Central memory CD4-positive, alpha-beta T cell (primary cell): ENCODE results near the gene ZMYM4.
"Not testable (repeated sequence)": the region's sequence is repeated elsewhere in the genome, so short reads cannot be mapped to it uniquely, and the experiment has no call there.

Source experiments
- DNase-seq: peaks from one replicate; pipeline ENCODE4 v3.0.0; 2022

ZMYM4 gene

DNA sequence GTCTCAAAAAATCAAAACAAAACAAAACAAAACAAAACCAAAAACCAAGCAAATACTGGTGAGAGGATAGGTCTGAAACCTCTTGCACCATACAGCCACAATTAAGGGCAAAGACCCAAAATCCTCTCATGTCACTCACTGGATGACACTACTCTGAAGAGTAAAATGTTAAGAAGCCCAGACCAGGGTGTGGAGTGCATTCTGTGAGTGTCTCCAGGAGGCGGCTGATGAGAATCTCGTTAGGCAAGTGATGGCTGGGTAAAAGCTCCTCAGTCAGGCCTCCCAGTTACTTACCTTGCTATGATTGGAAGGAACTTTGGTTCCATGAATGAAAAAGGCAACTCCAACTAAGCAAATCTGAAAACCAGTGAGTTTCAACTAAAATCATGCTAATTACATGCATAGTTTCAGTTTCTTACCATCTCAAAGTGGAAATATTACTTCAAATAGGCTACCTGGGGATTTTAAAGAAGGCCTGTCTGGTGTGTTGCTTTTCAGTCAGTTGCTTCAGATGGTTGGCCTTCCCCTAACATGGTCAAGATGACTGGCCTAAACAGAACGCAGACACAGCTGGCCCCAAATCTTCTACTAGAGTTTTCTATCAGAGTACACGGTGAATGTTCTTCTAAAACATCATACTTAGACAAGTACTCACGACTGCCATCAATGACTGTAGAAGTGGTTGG lies 193.6 kb downstream of the ZMYM4 start:
- DNase-seq, result no peak

DNA sequence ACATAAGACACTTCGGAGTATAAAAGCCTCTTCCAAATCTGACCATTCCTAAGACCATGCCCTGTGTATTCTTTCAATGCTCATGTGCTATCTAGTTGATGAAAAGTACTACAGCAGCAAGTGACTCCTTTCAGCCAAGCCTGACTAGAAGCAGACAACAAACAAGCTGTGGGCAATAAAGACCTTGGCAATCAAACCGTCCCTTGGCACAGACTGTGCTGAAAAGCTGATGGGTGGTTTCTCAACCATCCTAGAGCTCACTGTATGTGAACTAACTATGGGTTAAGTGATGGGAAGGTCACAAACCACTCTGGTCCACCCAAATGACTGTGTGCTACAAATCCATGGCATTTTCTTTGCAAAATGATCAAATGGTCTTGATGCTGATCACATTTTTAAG lies 194.7 kb downstream of the ZMYM4 start:
- DNase-seq, result no peak

DNA sequence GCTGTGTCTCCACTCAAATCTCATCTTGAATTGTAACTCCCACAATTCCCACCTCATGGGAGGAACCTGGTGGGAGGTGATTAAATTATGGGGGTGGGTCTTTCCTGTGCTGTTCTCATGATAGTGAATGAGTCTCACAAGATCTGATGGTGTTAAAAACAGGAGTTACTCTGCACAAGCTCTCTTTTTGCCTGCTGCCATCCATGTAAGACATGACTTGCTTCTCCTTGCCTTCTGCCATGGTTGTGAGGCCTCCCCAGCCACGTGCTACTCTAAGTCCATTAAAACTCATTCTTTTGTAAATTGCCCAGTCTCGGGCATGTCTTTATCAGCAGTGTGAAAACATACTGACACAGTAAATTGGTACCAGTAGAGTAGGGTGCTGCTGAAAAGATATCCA lies 195.2 kb downstream of the ZMYM4 start:
- not testable (repeated sequence) for DNase-seq

DNA sequence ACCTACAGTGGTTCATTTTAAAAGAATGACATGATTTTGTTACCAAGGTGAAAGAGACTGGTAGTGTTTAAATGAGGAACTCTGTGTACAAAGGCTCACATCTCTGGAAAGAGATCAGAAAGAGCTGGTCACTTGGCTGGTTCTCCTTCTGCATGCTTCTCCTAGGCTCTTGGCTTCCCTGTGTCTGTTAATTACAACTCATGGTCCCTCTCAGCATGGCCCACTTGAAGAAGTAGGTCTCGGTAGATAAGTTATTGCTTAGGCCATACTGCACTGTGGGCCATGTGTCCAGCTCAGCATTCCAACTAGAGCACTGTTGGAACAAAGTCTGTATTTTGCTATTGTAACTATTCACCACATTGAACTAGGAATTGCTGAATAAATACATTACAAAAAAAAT lies 197.6 kb downstream of the ZMYM4 start:
- DNase-seq, result no peak

DNA sequence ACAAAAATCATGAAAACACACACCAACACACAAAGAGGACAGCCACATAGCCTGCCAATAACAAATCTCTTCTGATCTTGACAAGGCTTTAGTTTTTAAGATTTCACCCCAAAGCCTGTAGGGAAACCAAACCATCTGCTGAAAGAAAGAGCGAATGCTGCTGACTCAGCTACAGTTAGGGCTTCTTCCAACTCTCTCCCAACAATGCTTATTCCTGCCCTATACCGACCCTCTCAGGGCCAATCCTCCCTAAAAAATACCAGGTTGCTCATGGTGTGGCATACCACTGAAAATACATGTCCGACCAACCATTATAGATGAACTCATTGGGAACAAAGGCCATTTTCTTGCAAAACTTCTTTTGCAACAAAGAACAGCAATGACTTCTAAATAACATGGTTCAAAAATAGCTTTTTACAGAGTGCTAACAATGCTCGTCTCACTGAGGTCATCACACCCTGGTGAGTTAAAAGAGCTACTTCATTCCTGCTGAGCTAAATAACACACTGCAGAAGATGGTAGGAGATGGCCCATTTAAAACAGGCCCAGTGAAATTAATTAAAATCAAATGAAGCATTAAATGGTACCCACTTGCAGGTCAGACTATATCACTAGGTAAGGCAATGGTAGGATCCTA lies 202.6 kb downstream of the ZMYM4 start:
- DNase-seq, result no peak
